GM18526 (cell line): ENCODE results near the gene FOXC2.

ENCODE experiments used
- POLR2A ChIP-seq: IDR thresholded peaks from 3 replicates; pipeline ENCODE4 v1.6.1; 2011; ENCODE audit not compliant: insufficient read length; ENCODE audit errors: extremely low read depth

FOXC2 gene

GRCh38 chr16:86616906-86617305 lies 50.3 kb downstream of the FOXC2 start:
- no peak for TF ChIP-seq POLR2A

GRCh38 chr16:86618431-86619238 lies 52.0 kb downstream of the FOXC2 start:
- TF ChIP-seq POLR2A: no peak
